HL-60 (cell line): ENCODE results near the gene ADAMTS12.

Experiments used
- DNase-seq, 2 experiments: peaks; one replicate each; pipeline ENCODE4 v3.0.0-alpha.2; 2010 to 2020; ENCODE audit warnings: low read depth in 1 of 2, low spot score in 1 of 2
- H3K27ac ChIP-seq: fragments of 250-450 bp; sonication (Bioruptor Pico); replicated peaks from 2 replicates; pipeline ENCODE4 v1.5.1; 2020; ENCODE audit warnings: mild to moderate bottlenecking, moderate library complexity
- H3K27me3 ChIP-seq: fragments of 250-450 bp; sonication (Bioruptor Pico); 2 replicates; pipeline ENCODE4 v1.5.1; 2021; ENCODE audit warnings: mild to moderate bottlenecking, moderate library complexity; ENCODE audit not compliant: insufficient read depth, poor library complexity, severe bottlenecking
- H3K4me3 ChIP-seq: replicated peaks from 2 replicates; pipeline ENCODE4 v1.5.1; 2011; ENCODE audit warnings: mild to moderate bottlenecking, control low read depth, low read length; ENCODE audit not compliant: insufficient read depth
- CTCF ChIP-seq: IDR thresholded peaks from one replicate; pipeline ENCODE4 v1.5.1; 2011; ENCODE audit warnings: low read length, control low read depth, inconsistent platforms; ENCODE audit not compliant: insufficient read depth
- GABPA ChIP-seq: IDR thresholded peaks from 2 replicates; pipeline ENCODE4 v1.6.1; 2012; ENCODE audit warnings: low read depth
- POLR2AphosphoS5 ChIP-seq: IDR thresholded peaks from 2 replicates; pipeline ENCODE4 v1.6.1; 2012; ENCODE audit warnings: low read depth
- REST ChIP-seq: IDR thresholded peaks from 2 replicates; pipeline ENCODE4 v1.6.1; 2012; ENCODE audit warnings: low read depth; ENCODE audit not compliant: insufficient replicate concordance
- SPI1 ChIP-seq: IDR thresholded peaks from 2 replicates; pipeline ENCODE4 v1.6.1; 2012; ENCODE audit warnings: low read depth, mild to moderate bottlenecking, borderline replicate concordance

ADAMTS12 gene

GRCh38 chr5:33641744-33642505 lies 249.9 kb downstream of the ADAMTS12 start:
- no peak overlapping the region for H3K27ac ChIP-seq
- TF ChIP-seq REST: no peak
- TF ChIP-seq POLR2AphosphoS5: no peak
- no peak for TF ChIP-seq SPI1
- no peak for TF ChIP-seq CTCF
- TF ChIP-seq GABPA: no peak
- DNase-seq: no peak
- H3K4me3 ChIP-seq: no peak overlapping the region
- H3K27me3 ChIP-seq: peaks cover 2% of the 10 kb centered on the region

GRCh38 chr5:33639474-33639873 lies 252.3 kb downstream of the ADAMTS12 start:
- no peak for DNase-seq
- H3K27me3 ChIP-seq: peaks cover 2% of the 10 kb centered on the region
- no peak overlapping the region for H3K27ac ChIP-seq
- no peak overlapping the region for H3K4me3 ChIP-seq
- TF ChIP-seq POLR2AphosphoS5 (no peak), CTCF (no peak), GABPA (no peak), SPI1 (no peak), REST (no peak)

- TF ChIP-seq GABPA (no peak), POLR2AphosphoS5 (no peak), SPI1 (no peak), REST (no peak), CTCF (no peak)
- Histone ChIP-seq H3K4me3 (no peak overlapping the region), H3K27me3 (no peaks in the 10 kb centered on the region), H3K27ac (no peak overlapping the region)
- DNase-seq: no peak
Measured at GRCh38 chr5:33637011-33637410, 254.8 kb downstream of the ADAMTS12 start.
